HEK293 (cell line): ENCODE results near the gene EDARADD.

ENCODE experiments used
- CTCF ChIP-seq: fragments of 450-650 bp; formaldehyde crosslinking; IDR thresholded peaks from 2 replicates; pipeline ENCODE4 v1.5.1; 2016; ENCODE audit warnings: missing biosample characterization, missing genetic modification characterization
- GLIS2 ChIP-seq: fragments of 450-650 bp; formaldehyde crosslinking; IDR thresholded peaks from 2 replicates; pipeline ENCODE4 v1.5.1; 2016; ENCODE audit warnings: missing biosample characterization, missing genetic modification characterization
- HOXA7 ChIP-seq: sonication (generic); formaldehyde crosslinking; IDR thresholded peaks from 2 replicates; pipeline ENCODE4 v1.8.1; 2022; ENCODE audit warnings: missing genetic modification reagents, borderline replicate concordance
- KLF16 ChIP-seq: fragments of 450-650 bp; formaldehyde crosslinking; IDR thresholded peaks from 2 replicates; pipeline ENCODE4 v1.5.1; 2017; ENCODE audit warnings: missing biosample characterization, missing genetic modification characterization
- REST ChIP-seq: fragments of 450-650 bp; formaldehyde crosslinking; IDR thresholded peaks from 2 replicates; pipeline ENCODE4 v1.5.1; 2016; ENCODE audit warnings: missing biosample characterization, missing genetic modification characterization
- ZBTB26 ChIP-seq: fragments of 450-650 bp; formaldehyde crosslinking; optimal IDR thresholded peaks from 2 replicates; pipeline ENCODE3; 2016; ENCODE audit warnings: missing biosample characterization, mild to moderate bottlenecking, missing genetic modification characterization
- ZFHX2 ChIP-seq: fragments of 450-650 bp; formaldehyde crosslinking; conservative IDR thresholded peaks from 2 replicates; pipeline ENCODE4 v1.5.1; 2016; ENCODE audit warnings: missing biosample characterization, missing genetic modification characterization
- ZFP37 ChIP-seq: fragments of 450-650 bp; formaldehyde crosslinking; IDR thresholded peaks from 2 replicates; pipeline ENCODE4 v1.5.1; 2016; ENCODE audit warnings: missing biosample characterization, missing genetic modification characterization
- ZNF138 ChIP-seq: fragments of 450-650 bp; formaldehyde crosslinking; IDR thresholded peaks from 2 replicates; pipeline ENCODE4 v1.5.1; 2016; ENCODE audit warnings: missing biosample characterization, missing genetic modification characterization, borderline replicate concordance
- ZNF24 ChIP-seq: fragments of 450-650 bp; formaldehyde crosslinking; IDR thresholded peaks from 2 replicates; pipeline ENCODE4 v1.5.1; 2016; ENCODE audit warnings: missing biosample characterization, missing genetic modification characterization
- ZNF670 ChIP-seq: fragments of 450-650 bp; formaldehyde crosslinking; IDR thresholded peaks from 2 replicates; pipeline ENCODE4 v1.5.1; 2016; ENCODE audit warnings: missing biosample characterization, missing genetic modification characterization, low read depth
- ZSCAN5A ChIP-seq: fragments of 450-650 bp; formaldehyde crosslinking; IDR thresholded peaks from 2 replicates; pipeline ENCODE4 v1.5.1; 2016; ENCODE audit warnings: missing biosample characterization, missing genetic modification characterization

GRCh38 chr1:236363237-236363636, 30.8 kb upstream of the EDARADD start:
- TF ChIP-seq ZNF24 (tag by site-specific recombination) (no peak), HOXA7 (CRISPR knock-in tag) (no peak), ZNF670 (no peak), ZFHX2 (tag by site-specific recombination) (no peak), ZBTB26 (tag by site-specific recombination) (no peak), KLF16 (no peak), CTCF (tag by site-specific recombination) (no peak), ZSCAN5A (tag by site-specific recombination) (0 out of 2 replicates have a peak, but pooled peaks have one; percentile 63), REST (tag by site-specific recombination) (no peak), GLIS2 (tag by site-specific recombination) (no peak), ZFP37 (tag by site-specific recombination) (no peak), ZNF138 (tag by site-specific recombination) (no peak)
